ENCODE measurements around the gene EDA. TPM values are rescaled to one million over a fixed set of nuclear protein-coding genes. Genes with fewer than 3 reads are reported as not detected.

The EDA gene
- total RNA-seq, 2 experiments from 2014 or later: 3.3 to 4.2 TPM

DNA sequence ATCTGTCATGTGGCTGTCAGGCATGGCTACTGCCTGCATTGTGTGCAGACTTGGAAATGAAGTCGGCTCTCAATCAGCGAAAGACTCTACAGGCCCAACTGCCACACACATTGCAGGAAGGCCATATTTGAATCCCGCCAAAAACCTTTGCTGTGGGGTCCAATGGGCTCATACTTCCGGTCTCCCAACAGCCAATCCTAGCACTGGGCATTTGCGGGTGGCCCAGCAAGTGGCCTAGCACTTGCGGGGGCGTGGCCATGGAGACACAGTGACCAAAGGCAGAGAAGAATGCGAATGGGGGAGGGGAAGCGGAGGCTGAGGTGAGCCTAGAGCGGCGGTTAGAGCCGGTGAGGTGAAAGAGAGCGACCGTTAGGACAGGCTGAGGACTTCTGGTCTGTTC, 446.2 kb downstream of the EDA start, which contains the start of gene OTUD6A:
Gene OTUD6A (plus strand): TSS at position 382 of the 400 bp plus-strand sequence. CDS start 68 bp downstream, outside the sequence.
- H3K4me3 Mint-ChIP-seq: no peak within 1 kb of the TSS
- H3K27me3 Mint-ChIP-seq: no peaks in the 10 kb centered on the region
- H3K36me3 Mint-ChIP-seq: no peaks in the 10 kb centered on the region
- POLR2A ChIA-PET: no interaction called here
- CTCF ChIA-PET: no interaction called here
- no peaks in the 10 kb centered on the region for H3K4me1 Mint-ChIP-seq (ENCODE audit: low read depth)
- no peak for DNase-seq
- H3K27ac Mint-ChIP-seq: no peak within 1 kb of the TSS
- no peaks in the 10 kb centered on the region for H3K9me3 Mint-ChIP-seq
- intact Hi-C loops (cut with micrococcal nuclease): no loop called here

DNA sequence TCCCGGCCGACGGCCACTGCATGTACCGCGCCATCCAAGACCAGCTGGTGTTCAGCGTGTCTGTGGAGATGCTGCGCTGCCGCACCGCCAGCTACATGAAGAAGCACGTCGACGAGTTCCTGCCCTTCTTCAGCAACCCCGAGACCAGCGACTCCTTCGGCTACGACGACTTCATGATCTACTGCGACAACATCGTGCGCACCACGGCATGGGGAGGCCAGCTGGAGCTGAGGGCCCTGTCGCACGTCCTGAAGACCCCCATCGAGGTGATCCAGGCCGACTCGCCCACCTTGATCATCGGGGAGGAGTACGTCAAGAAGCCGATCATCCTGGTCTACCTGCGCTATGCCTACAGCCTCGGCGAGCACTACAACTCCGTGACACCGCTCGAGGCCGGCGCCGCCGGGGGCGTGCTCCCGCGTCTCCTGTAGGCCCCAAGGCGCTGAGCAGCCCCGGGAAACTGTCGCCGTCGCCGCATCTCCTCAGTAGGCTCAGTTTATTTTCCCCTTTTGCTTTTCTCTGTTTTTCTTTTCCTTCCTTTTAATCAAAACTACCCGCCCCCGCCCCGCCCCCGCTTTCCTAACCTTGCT, 447.1 kb downstream of the EDA start:
- CTCF ChIA-PET: no interaction called here
- no peak overlapping the region for H3K4me3 Mint-ChIP-seq
- H3K36me3 Mint-ChIP-seq: no peaks in the 10 kb centered on the region
- no peaks in the 10 kb centered on the region for H3K9me3 Mint-ChIP-seq
- POLR2A ChIA-PET: no interaction called here
- H3K27me3 Mint-ChIP-seq: no peaks in the 10 kb centered on the region
- H3K27ac Mint-ChIP-seq: no peak overlapping the region
- H3K4me1 Mint-ChIP-seq (ENCODE audit: low read depth): no peaks in the 10 kb centered on the region
- intact Hi-C loops (cut with micrococcal nuclease): no loop called here
- no peak for DNase-seq

DNA sequence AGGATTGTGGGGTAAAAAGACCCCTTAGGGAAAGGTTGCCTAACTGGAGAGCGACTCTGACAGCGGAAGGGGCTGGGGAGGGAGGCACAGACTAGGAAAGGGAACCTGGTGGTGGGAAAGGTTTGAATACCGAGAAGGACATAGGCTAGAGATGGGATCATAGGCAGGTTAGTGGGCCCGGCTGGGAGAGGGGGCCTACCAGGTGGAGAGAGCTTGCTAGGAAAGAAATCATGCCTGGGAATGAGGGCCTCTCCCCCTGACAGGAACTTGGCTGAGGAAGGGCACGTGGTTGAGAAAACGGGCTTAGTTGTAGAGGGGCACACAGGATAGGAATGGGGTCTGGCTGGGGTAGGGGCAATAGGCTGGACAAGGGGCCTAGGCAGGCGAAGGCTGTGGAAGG, 450.7 kb downstream of the EDA start:
- Mint-ChIP-seq H3K9me3 (no peaks in the 10 kb centered on the region), H3K36me3 (no peaks in the 10 kb centered on the region), H3K27ac (no peak overlapping the region), H3K4me1 (ENCODE audit: low read depth) (no peaks in the 10 kb centered on the region), H3K4me3 (no peak overlapping the region), H3K27me3 (no peaks in the 10 kb centered on the region)
- POLR2A ChIA-PET: no interaction called here
- no peak for DNase-seq
- intact Hi-C loops (cut with micrococcal nuclease): no loop called here
- CTCF ChIA-PET: no interaction called here

DNA sequence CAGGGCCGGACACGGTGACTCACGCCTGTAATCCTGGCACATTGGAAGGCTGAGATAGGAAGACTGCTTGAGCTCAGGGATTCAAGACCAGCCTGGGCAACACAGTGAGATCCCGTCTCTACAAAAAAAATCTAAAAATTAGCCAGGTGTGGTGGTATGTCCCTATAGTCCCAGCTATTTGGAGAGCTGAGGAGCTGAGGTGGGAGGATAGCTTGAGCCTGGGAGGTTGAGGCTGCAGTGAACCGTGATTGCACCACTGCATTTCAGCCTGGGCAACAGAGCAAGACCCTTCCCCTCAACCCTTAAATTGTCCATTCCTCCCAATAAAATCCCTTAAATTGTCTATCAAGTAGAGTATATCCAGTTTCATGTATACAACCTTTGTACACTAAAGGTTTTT, 463.4 kb downstream of the EDA start:
- Mint-ChIP-seq H3K4me1 (ENCODE audit: low read depth) (no peaks in the 10 kb centered on the region), H3K9me3 (no peaks in the 10 kb centered on the region), H3K36me3 (no peaks in the 10 kb centered on the region), H3K27me3 (no peaks in the 10 kb centered on the region), H3K27ac (no peak overlapping the region), H3K4me3 (no peak overlapping the region)
- ChIA-PET CTCF (no interaction called here), POLR2A (no interaction called here)
- no peak for DNase-seq
- intact Hi-C loops (cut with micrococcal nuclease): no loop called here

DNA sequence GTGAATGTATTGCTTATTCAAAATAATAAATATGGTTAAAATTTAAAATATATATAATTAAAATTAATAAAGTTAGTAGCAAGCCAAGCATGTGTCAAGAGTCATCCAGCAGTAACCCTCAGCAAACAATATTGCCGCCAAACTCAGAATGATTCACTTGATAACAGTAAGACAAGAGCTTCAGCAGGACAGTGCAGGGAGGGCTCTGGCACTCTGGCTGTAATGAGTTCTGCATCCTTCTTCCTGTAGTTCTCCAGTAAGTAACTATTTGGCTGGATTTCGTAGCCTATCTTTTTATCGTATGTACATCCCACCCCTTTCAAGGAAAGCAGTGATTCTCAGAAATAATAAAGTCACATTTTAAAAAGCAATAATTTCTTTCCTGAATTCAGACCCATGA, 464.0 kb downstream of the EDA start:
- Mint-ChIP-seq H3K9me3 (no peaks in the 10 kb centered on the region), H3K4me1 (ENCODE audit: low read depth) (no peaks in the 10 kb centered on the region), H3K4me3 (no peak overlapping the region), H3K36me3 (no peaks in the 10 kb centered on the region), H3K27ac (no peak overlapping the region), H3K27me3 (no peaks in the 10 kb centered on the region)
- ChIA-PET POLR2A (no interaction called here), CTCF (no interaction called here)
- intact Hi-C loops (cut with micrococcal nuclease): no loop called here
- no peak for DNase-seq

DNA sequence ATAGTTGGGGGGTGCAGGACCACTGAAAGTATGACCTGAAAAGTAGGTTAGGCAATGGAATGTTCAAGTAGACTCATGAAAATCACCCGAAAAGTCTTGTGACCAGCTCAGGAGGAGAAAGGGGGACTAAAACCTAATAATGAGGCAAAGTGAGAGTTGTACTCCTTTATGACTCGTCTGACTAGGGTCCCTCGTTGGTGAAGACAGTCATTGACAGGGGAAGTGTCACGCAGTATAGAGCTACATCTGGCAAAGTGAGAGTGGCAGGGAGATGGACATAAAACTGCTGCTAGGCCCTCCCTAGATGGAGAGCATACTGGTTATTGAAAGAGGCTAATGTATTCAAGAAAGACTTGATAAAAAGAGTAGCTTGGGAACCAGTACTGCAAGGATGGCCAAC, 466.8 kb downstream of the EDA start:
- H3K36me3 Mint-ChIP-seq: no peaks in the 10 kb centered on the region
- intact Hi-C loops (cut with micrococcal nuclease): no loop called here
- H3K4me1 Mint-ChIP-seq (ENCODE audit: low read depth): no peaks in the 10 kb centered on the region
- ChIA-PET POLR2A (no interaction called here), CTCF (no interaction called here)
- no peaks in the 10 kb centered on the region for H3K9me3 Mint-ChIP-seq
- no peak for DNase-seq
- no peak overlapping the region for H3K27ac Mint-ChIP-seq
- no peak overlapping the region for H3K4me3 Mint-ChIP-seq
- no peaks in the 10 kb centered on the region for H3K27me3 Mint-ChIP-seq

DNA sequence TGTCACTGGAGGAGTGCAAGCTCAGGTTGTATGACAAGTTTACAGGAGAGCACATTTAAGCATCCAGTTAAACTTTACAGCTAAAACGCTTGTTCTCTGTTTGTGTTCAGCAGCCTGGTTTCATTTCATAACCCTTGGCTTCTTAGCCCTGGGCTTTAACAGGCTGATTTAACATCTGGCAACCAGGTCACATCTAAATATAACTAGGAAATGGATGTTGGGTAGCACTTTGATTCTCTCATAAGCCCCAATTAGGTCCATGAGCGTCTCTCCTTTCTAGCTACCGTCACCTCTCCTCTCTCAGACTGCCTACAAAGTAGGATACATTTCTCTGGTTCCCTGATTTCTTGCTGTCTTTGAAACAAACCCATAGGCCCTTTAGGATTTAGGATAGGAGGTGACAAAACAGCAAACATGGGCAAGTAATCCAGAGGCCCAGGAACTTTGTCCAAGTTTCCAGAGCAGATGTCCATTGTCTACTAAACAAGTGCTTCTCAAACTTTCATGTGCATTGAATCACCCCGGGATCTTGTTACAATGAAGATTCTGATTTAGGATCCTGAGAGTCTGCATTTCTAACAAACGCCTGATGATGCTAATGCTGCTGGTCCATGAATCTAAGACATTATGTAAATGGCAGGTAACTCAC, 468.8 kb downstream of the EDA start:
- H3K36me3 Mint-ChIP-seq: no peaks in the 10 kb centered on the region
- no peak overlapping the region for H3K4me3 Mint-ChIP-seq
- intact Hi-C loops (cut with micrococcal nuclease): no loop called here

DNA sequence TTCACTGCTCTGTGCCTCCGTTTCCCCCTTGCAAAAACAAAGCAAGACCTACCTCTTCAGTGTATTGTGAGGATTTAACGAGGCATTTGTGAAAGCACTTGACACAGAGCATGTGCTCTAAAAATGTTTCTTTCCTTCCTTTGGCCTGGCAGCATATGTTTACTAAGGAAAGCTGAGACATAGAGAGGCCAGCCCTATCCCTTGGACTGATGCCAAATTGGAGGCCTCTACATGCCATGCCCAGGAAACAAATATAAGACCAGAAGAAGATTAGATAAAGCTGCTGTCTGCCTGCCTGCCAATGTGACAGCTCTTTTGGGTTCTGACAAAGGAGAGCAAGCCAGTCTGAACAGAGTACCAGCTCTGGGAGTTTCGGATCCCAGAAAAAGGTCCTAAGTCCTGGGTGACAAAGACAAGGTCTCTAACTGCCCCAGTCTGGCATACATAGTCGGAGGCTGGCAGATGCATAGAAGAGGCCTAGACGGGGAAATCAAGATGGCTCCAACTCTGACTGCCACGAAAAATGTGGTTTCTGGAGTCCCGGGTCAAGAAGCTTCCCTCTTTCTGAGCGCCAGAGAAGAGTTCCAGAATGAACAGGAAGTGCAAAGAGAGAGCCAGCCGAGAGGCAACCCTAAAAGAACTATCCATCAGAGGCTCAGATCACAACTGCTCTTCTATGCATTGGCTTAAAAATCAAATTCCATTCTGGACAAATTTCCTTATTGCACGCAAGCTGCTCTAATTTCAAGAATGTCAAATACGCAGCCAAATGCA, 472.1 kb downstream of the EDA start:
- Mint-ChIP-seq H3K27me3 (no peaks in the 10 kb centered on the region), H3K4me1 (ENCODE audit: low read depth) (no peaks in the 10 kb centered on the region), H3K9me3 (no peaks in the 10 kb centered on the region), H3K4me3 (no peak overlapping the region), H3K27ac (no peak overlapping the region), H3K36me3 (no peaks in the 10 kb centered on the region)
- ChIA-PET CTCF (interaction anchor here (1.7 kb wide), 1 partner anchor 9 kb away, joined by 6 read pairs; no protein-coding TSS in a partner anchor), POLR2A (no interaction called here)
- intact Hi-C loops (cut with micrococcal nuclease): no loop called here
- no peak for DNase-seq

More for the DNA sequence above, 468.8 kb downstream of the EDA start:
- POLR2A ChIA-PET: no interaction called here
- CTCF ChIA-PET: no interaction called here
- no peaks in the 10 kb centered on the region for H3K27me3 Mint-ChIP-seq
- no peak overlapping the region for H3K27ac Mint-ChIP-seq
- no peaks in the 10 kb centered on the region for H3K9me3 Mint-ChIP-seq
- no peaks in the 10 kb centered on the region for H3K4me1 Mint-ChIP-seq (ENCODE audit: low read depth)
- DNase-seq: no peak

DNA sequence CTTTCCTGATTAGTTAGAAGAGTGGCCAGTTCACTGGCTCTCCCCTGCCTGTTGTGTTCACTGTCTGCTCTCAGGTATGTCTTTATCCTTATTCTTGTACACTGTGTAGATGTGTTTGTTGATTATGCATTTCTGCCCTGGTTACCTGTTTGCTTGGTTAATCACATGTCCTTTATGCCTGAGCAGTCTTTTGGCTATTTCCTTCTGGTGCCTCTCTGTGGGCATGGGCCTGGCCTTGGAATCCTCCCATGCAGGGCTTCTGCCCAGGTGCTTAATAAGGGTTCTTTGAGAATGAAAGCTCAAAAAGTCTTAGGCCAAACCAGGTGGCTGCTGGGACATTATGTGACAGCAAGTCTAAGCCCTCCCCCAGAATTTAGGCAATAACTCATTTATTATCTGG, 472.8 kb downstream of the EDA start:
- no peak overlapping the region for H3K27ac Mint-ChIP-seq
- ChIA-PET CTCF (interaction anchor here (1.7 kb wide), 1 partner anchor 9 kb away, joined by 6 read pairs; no protein-coding TSS in a partner anchor), POLR2A (no interaction called here)
- intact Hi-C loops (cut with micrococcal nuclease): no loop called here
- no peaks in the 10 kb centered on the region for H3K36me3 Mint-ChIP-seq
- no peaks in the 10 kb centered on the region for H3K9me3 Mint-ChIP-seq
- no peaks in the 10 kb centered on the region for H3K4me1 Mint-ChIP-seq (ENCODE audit: low read depth)
- no peaks in the 10 kb centered on the region for H3K27me3 Mint-ChIP-seq
- no peak for DNase-seq
- H3K4me3 Mint-ChIP-seq: no peak overlapping the region

Small RNA genes within 50 kb of the gene (microRNA-seq; reads per million reads assigned to microRNA genes)
- 7.1 reads per million, percentile 27 among the genes with 10 or more reads in this experiment for gene MIR676 (ENCODE audit: borderline microRNAs expressed, borderline number of aligned reads, borderline replicate concordance)

Other genes starting within 250 kb of the EDA start
- under 1 TPM; 0.31 to 0.44 TPM for gene NALF2, start 111.8 kb upstream of the EDA start, total RNA-seq

All from activated CD4-positive, alpha-beta memory T cell treated with anti-CD3 and anti-CD28 coated beads for 36 hours (primary cell).